Stimulated activated CD4-positive, alpha-beta T cell treated with anti-CD3 and anti-CD28 coated beads, TNF-alpha, amount 100 ng/mL, for 1 hour (primary cell): ENCODE data around the gene TVP23C.
"Not testable (repeated sequence)": the region's sequence is repeated elsewhere in the genome, so short reads cannot be mapped to it uniquely, and the experiment has no call there.

Experiments
- DNase-seq, 3 donors: peaks; one replicate each; pipeline ENCODE4 v3.0.0-alpha.2; 2020; ENCODE audit warnings: low read depth in 3 of 3, low spot score in 1 of 3

Gene TVP23C

GRCh38 chr17:15526292-15527218 lies 36.7 kb downstream of the TVP23C start:
- not testable (repeated sequence) for DNase-seq

GRCh38 chr17:15524990-15525985 lies 38.0 kb downstream of the TVP23C start:
- DNase-seq = not testable (repeated sequence)

GRCh38 chr17:15516150-15516549 lies 47.1 kb downstream of the TVP23C start:
- no peak for DNase-seq

- no peak for DNase-seq
These were observed 48.8 kb downstream of the TVP23C start for GRCh38 chr17:15514469-15514868.

GRCh38 chr17:15513856-15514459 lies 49.3 kb downstream of the TVP23C start:
- DNase-seq = no peak

- DNase-seq = no peak
These were observed 50.1 kb downstream of the TVP23C start for GRCh38 chr17:15513058-15513791.

- no peak for DNase-seq
These were observed 51.1 kb downstream of the TVP23C start for GRCh38 chr17:15512071-15512709.

GRCh38 chr17:15511142-15511541 lies 52.1 kb downstream of the TVP23C start:
- DNase-seq = no peak

- DNase-seq = no peak
These were observed 52.9 kb downstream of the TVP23C start for GRCh38 chr17:15510361-15510760.

- no peak for DNase-seq
These were observed 54.2 kb downstream of the TVP23C start for GRCh38 chr17:15509095-15509494.

GRCh38 chr17:15508466-15508865 lies 54.8 kb downstream of the TVP23C start:
- no peak for DNase-seq

- no peak for DNase-seq
These were observed 55.4 kb downstream of the TVP23C start for GRCh38 chr17:15507896-15508295.

GRCh38 chr17:15507001-15507400 lies 56.3 kb downstream of the TVP23C start:
- no peak for DNase-seq

GRCh38 chr17:15505708-15506107 lies 57.6 kb downstream of the TVP23C start:
- DNase-seq = not testable (repeated sequence)

- no peak for DNase-seq
These were observed 59.6 kb downstream of the TVP23C start for GRCh38 chr17:15503731-15504130.

GRCh38 chr17:15502369-15503112 lies 60.7 kb downstream of the TVP23C start:
- peak in 2 of 3 donors; percentile 6 to 57 for DNase-seq

GRCh38 chr17:15501793-15502192 lies 61.5 kb downstream of the TVP23C start:
- no peak for DNase-seq

GRCh38 chr17:15501282-15501681 lies 62.0 kb downstream of the TVP23C start:
- no peak for DNase-seq

GRCh38 chr17:15498107-15498506 lies 65.2 kb downstream of the TVP23C start:
- no peak for DNase-seq
